HEK293T (cell line): ENCODE results near the gene SNN.

ENCODE experiments used
- BHLHE40 ChIP-seq: fragments of 450-650 bp; IDR thresholded peaks from 2 replicates; pipeline ENCODE4 v1.6.1; 2016; ENCODE audit warnings: mild to moderate bottlenecking, moderate library complexity, borderline replicate concordance
- CTBP1 ChIP-seq: fragments of 450-650 bp; IDR thresholded peaks from 2 replicates; pipeline ENCODE4 v1.6.1; 2016; ENCODE audit warnings: borderline replicate concordance
- ELF4 ChIP-seq: fragments of 450-650 bp; IDR thresholded peaks from 2 replicates; pipeline ENCODE4 v1.6.1; 2017; ENCODE audit warnings: antibody characterized with exemption
- FOXA1 ChIP-seq: fragments of 450-650 bp; IDR thresholded peaks from 2 replicates; pipeline ENCODE4 v1.6.1; 2016; ENCODE audit warnings: mild to moderate bottlenecking
- FOXK2 ChIP-seq: fragments of 450-650 bp; IDR thresholded peaks from 2 replicates; pipeline ENCODE4 v1.6.1; 2016; ENCODE audit warnings: mild to moderate bottlenecking
- L3MBTL2 ChIP-seq: fragments of 450-650 bp; conservative IDR thresholded peaks from 2 replicates; pipeline ENCODE4 v1.6.1; 2016; ENCODE audit warnings: mild to moderate bottlenecking
- NFRKB ChIP-seq: fragments of 450-650 bp; IDR thresholded peaks from 2 replicates; pipeline ENCODE4 v1.6.1; 2016; ENCODE audit warnings: mild to moderate bottlenecking, moderate library complexity
- SP1 ChIP-seq: fragments of 450-650 bp; IDR thresholded peaks from 2 replicates; pipeline ENCODE4 v1.6.1; 2017
- SUZ12 ChIP-seq: fragments of 450-650 bp; IDR thresholded peaks from 2 replicates; pipeline ENCODE4 v1.6.1; 2016; ENCODE audit warnings: mild to moderate bottlenecking
- TARDBP ChIP-seq: fragments of 450-650 bp; IDR thresholded peaks from 2 replicates; pipeline ENCODE4 v1.6.1; 2016
- ZNF384 ChIP-seq: fragments of 450-650 bp; IDR thresholded peaks from 2 replicates; pipeline ENCODE4 v1.6.1; 2016

- TF ChIP-seq CTBP1 (no peak), ELF4 (no peak), SP1 (no peak), SUZ12 (no peak), L3MBTL2 (no peak), ZNF384 (no peak), FOXA1 (no peak), FOXK2 (no peak), TARDBP (no peak), BHLHE40 (no peak), NFRKB (no peak)
Observed at GRCh38 chr16:11619327-11619851, 48.9 kb upstream of the SNN start.
